Spleen (tissue), 7 donors: ENCODE measurements around the gene EIPR1.

Source experiments
- CTCF ChIP-seq, 11 experiments: fragments of 200-600 bp in 7 of 11; fragments of 450-650 bp in 4 of 11; sonication (generic) in 4 of 11; IDR thresholded peaks in 8 of 11; conservative IDR thresholded peaks in 3 of 11; 1 replicate in 7 of 11; 2 replicates in 4 of 11; pipeline versions ENCODE4 v1.4.0 to v1.8.0; 2016 to 2021; ENCODE audit warnings: antibody characterized with exemption in 11 of 11, inconsistent platforms in 4 of 11, mild to moderate bottlenecking in 1 of 11
- POLR2A ChIP-seq, 3 donors: fragments of 450-650 bp; IDR thresholded peaks; one replicate each; pipeline ENCODE4 v1.5.1; 2017; ENCODE audit warnings: antibody characterized with exemption in 3 of 3, mild to moderate bottlenecking in 1 of 3
- POLR2AphosphoS5 ChIP-seq, 3 donors: sonication (generic); formaldehyde crosslinking; IDR thresholded peaks; one replicate each; pipeline ENCODE4 v1.5.1; 2017; ENCODE audit warnings: antibody characterized with exemption in 3 of 3
- donor health status: DM: no; HTN: no; CAD: no; lungs with moderate emphysema.
- donor health status: DM: no; HTN: no; CAD: no.
- donor health status: DM: no; HTN: no; CAD: no.

- no peak for TF ChIP-seq CTCF (IDR thresholded peaks at IDR 0.05 in 8 of 11, conservative IDR thresholded peaks at IDR 0.05 in 3 of 11)
- TF ChIP-seq POLR2AphosphoS5 (IDR thresholded peaks at IDR 0.05), result peak in 1 of 3 donors; percentile 7
- no peak for TF ChIP-seq POLR2A (IDR thresholded peaks at IDR 0.05)
Observed at GRCh38 chr2:3267869-3268704, 109.5 kb downstream of the EIPR1 start.
